Thyroid gland (tissue), 4 donors: ENCODE measurements around the gene KIRREL3. TPM values are rescaled to one million over a fixed set of nuclear protein-coding genes. Genes with fewer than 3 reads are reported as not detected.

ENCODE experiments used
- DNase-seq, 2 donors: peaks; one replicate each; pipeline ENCODE4 v3.0.0-alpha.2; 2019
- H3K27ac ChIP-seq, 3 donors: fragments of 200-600 bp; sonication (generic); 1 replicate in 2 of 3; 2 replicates in 1 of 3; pipeline ENCODE4 v1.5.1; 2016 to 2019; ENCODE audit warnings: mild to moderate bottlenecking in 1 of 3, moderate library complexity in 1 of 3
- H3K27me3 ChIP-seq: fragments of 200-600 bp; sonication (generic); one replicate; pipeline ENCODE4 v1.5.1; 2019
- H3K36me3 ChIP-seq, 2 donors: fragments of 200-600 bp; sonication (generic); one replicate each; pipeline ENCODE4 v1.5.1; 2016 to 2019
- H3K4me1 ChIP-seq, 2 donors: fragments of 200-600 bp; sonication (generic); one replicate each; pipeline ENCODE4 v1.5.1; 2017 to 2019
- H3K4me3 ChIP-seq, 3 donors: fragments of 200-600 bp; sonication (generic); replicated peaks in 1 of 3; 1 replicate in 2 of 3; 2 replicates in 1 of 3; pipeline ENCODE4 v1.5.1; 2016; ENCODE audit warnings: mild to moderate bottlenecking in 1 of 3
- H3K9me3 ChIP-seq: fragments of 200-600 bp; sonication (generic); one replicate; pipeline ENCODE4 v1.5.1; 2017
- POLR2A ChIP-seq, 2 donors: fragments of 450-650 bp; IDR thresholded peaks; one replicate each; pipeline ENCODE4 v1.6.1; 2017; ENCODE audit warnings: antibody characterized with exemption in 2 of 2, mild to moderate bottlenecking in 2 of 2, moderate library complexity in 1 of 2
- WGBS, 2 donors: methylation state at CpG; one replicate each; pipeline ENCODE4 v1.1.5; 2017; 5-methylcytosine and 5-hydroxymethylcytosine counted together
- intact Hi-C: fragments of 100-400 bp; cut with DNase I; formaldehyde crosslinking; loops from one replicate; pipeline ENCODE4 v1.15.1; 2023
- total RNA-seq, 4 donors: library from RNA; depleted of rRNA; stranded (reverse); fragments of >200 nt; gene quantifications; one replicate each; pipeline ENCODE4 v1.2.3, GENCODE V29; 2016
- TF ChIP-seq, protein P1 (sequence below), 6 experiments: fragments of 200-600 bp in 3 of 6; fragments of 450-650 bp in 3 of 6; sonication (generic) in 3 of 6; IDR thresholded peaks; one replicate each; pipeline ENCODE4 v1.5.1; 2016 to 2019; ENCODE audit warnings: antibody characterized with exemption in 6 of 6, mild to moderate bottlenecking in 2 of 6, inconsistent platforms in 1 of 6, moderate library complexity in 1 of 6

Gene KIRREL3
- total RNA-seq, 4 donors from 2014 or later, result 0.78 TPM; not detected in 3

DNA sequence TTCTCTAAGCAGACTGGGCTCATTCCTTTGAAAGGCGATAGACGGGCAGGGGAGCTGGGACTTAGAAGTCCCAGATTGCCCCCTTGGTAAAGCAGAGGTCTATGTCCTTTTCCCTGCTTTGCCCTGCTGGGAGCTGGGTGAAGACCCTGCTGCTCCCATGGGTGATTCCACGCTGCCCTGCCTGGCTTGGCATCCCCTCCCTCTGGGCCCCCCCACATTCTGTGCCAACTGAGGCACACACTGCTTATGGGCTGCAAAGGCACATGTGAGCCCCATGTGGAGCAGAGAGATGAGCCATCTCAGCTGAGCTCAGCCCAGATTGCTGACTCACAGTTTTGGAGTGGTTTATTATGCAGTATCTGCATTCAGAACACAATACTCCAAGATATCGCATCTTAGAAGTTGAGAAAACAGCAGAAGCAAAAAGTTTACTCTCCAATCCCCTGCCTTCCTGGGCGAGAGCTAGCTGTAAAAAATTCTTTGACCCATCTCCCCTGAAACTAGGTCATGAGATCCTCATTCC is 517.9 kb downstream of the KIRREL3 start:
- TF ChIP-seq POLR2A (IDR thresholded peaks at IDR 0.05), result no peak
- TF ChIP-seq, protein P1, sequence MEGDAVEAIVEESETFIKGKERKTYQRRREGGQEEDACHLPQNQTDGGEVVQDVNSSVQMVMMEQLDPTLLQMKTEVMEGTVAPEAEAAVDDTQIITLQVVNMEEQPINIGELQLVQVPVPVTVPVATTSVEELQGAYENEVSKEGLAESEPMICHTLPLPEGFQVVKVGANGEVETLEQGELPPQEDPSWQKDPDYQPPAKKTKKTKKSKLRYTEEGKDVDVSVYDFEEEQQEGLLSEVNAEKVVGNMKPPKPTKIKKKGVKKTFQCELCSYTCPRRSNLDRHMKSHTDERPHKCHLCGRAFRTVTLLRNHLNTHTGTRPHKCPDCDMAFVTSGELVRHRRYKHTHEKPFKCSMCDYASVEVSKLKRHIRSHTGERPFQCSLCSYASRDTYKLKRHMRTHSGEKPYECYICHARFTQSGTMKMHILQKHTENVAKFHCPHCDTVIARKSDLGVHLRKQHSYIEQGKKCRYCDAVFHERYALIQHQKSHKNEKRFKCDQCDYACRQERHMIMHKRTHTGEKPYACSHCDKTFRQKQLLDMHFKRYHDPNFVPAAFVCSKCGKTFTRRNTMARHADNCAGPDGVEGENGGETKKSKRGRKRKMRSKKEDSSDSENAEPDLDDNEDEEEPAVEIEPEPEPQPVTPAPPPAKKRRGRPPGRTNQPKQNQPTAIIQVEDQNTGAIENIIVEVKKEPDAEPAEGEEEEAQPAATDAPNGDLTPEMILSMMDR (IDR thresholded peaks at IDR 0.05), result no peak
- no peak for DNase-seq
- 92 to 93% methylated on average over 4 of the region's 5 CpGs for WGBS, 2 donors

DNA sequence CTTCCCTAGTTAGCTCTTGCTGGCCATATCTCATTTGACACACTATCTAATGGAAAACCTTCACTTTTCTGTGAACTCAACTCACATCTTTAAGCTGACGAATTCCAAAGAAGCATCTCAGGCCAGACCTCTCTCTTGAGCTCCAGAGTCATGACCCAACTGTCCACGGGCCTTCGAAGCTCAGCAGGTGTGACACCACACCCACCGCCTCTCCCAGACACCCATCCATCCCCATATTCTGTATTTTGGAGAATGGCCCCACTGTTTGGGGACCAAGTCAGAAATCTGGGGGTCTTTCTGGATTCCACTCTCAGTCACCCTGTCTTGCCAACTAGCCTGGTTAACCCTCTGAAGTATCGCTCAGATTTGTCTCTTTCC is 519.3 kb downstream of the KIRREL3 start:
- no peaks in the 10 kb centered on the region for H3K27me3 ChIP-seq
- no peak overlapping the region for H3K4me3 ChIP-seq
- H3K4me1 ChIP-seq, result peaks cover 0 to 10% of the 10 kb centered on the region in 2 donors
- H3K9me3 ChIP-seq, result no peaks in the 10 kb centered on the region
- intact Hi-C loops, result loop anchor here (5.0 kb wide), 1 partner anchor 39 kb away; no protein-coding TSS in a partner anchor
- H3K36me3 ChIP-seq, result no peaks in the 10 kb centered on the region
- no peak overlapping the region for H3K27ac ChIP-seq
- 80 to 81% methylated on average over 5 of the region's 5 CpGs for WGBS, 2 donors
- TF ChIP-seq POLR2A (IDR thresholded peaks at IDR 0.05), result no peak
- TF ChIP-seq, protein P1 (IDR thresholded peaks at IDR 0.05), result no peak
- no peak for DNase-seq

More for the DNA sequence above, 517.9 kb downstream of the KIRREL3 start:
- no peaks in the 10 kb centered on the region for H3K36me3 ChIP-seq
- H3K4me3 ChIP-seq, result no peak overlapping the region
- no peaks in the 10 kb centered on the region for H3K27me3 ChIP-seq
- H3K4me1 ChIP-seq, result peaks cover 0 to 4% of the 10 kb centered on the region in 2 donors
- intact Hi-C loops, result loop anchor here (5.0 kb wide), 1 partner anchor 40 kb away; no protein-coding TSS in a partner anchor
- no peaks in the 10 kb centered on the region for H3K9me3 ChIP-seq
- no peak overlapping the region for H3K27ac ChIP-seq

DNA sequence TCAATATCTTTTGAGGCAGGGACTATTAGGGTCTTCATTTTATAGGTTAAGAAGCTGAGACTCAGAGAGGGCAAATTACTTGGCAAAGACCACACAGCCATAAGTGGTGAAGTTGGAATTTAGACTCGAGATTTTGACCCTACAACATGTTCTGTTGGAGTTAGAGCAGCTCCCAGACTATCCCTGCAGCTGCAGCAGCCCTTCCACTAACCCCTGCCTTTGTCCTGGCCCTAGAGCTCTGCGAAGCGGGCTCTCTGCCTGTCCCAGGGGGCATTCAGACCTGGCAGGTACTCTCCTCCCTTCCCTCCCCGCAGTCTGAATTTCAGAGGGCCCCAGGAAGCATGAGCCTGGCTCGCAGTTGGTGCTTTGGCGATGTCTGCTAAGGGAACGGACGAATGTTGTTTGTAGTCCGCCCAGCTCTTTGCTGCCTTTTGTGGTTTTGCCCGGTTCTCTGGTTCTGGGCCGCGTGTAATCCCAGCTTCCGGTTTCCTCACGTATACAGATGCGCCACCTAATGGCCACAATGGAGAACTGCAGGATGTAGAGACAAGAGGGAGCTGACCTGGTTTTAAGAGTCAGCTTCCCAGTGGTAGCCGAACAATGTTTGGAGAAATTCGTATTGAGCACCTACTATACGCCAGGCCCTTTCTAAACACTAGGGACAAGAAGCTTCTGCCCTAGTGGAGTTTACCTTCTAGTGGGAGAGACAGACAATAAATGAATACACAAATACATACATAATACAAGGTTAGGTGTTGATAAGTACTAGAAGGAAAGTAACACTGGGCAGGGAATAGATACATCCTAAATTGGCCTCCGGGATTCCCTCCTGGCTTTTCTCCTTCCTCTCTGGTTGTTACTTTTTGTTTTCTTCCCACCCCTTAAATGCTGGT is 519.9 kb downstream of the KIRREL3 start:
- peaks cover 0 to 10% of the 10 kb centered on the region in 2 donors for H3K4me1 ChIP-seq
- TF ChIP-seq POLR2A (IDR thresholded peaks at IDR 0.05), result no peak
- TF ChIP-seq, protein P1 (IDR thresholded peaks at IDR 0.05), result peak; percentile 84 to 96 (median 89)
- H3K27me3 ChIP-seq, result no peaks in the 10 kb centered on the region
- intact Hi-C loops, result loop anchor here (5.0 kb wide), 1 partner anchor 38 kb away; no protein-coding TSS in a partner anchor
- H3K4me3 ChIP-seq, result no peak overlapping the region
- peak; percentile 77 to 79 for DNase-seq
- peak overlapping the region in 1 of 3 donors; percentile 5 for H3K27ac ChIP-seq
- no peaks in the 10 kb centered on the region for H3K36me3 ChIP-seq
- WGBS, 2 donors, result 16 to 17% methylated on average over 19 of the region's 19 CpGs
- H3K9me3 ChIP-seq, result no peaks in the 10 kb centered on the region

DNA sequence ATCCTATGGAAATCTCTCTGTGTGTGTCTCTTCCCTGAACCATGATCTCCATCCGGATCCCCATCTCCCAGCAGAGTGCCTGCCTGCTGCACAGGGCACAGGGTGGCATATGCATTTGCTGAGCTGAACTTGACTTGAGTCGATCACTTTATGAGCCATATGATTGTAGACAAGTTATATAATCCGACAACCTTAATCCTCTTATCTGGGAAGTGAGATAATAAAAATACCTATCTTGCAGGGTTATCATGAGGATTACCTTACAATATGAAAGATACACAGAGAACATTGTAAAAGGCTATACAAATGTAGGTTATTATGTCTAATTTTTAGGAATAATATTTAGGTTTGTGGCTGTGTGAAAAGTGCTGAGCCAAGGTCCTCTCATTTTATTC is 520.6 kb downstream of the KIRREL3 start:
- TF ChIP-seq POLR2A (IDR thresholded peaks at IDR 0.05), result no peak
- TF ChIP-seq, protein P1 (IDR thresholded peaks at IDR 0.05), result no peak
- Histone ChIP-seq H3K4me1 (peaks cover 0 to 14% of the 10 kb centered on the region in 2 donors), H3K27ac (no peak overlapping the region), H3K9me3 (no peaks in the 10 kb centered on the region), H3K4me3 (no peak overlapping the region), H3K27me3 (no peaks in the 10 kb centered on the region), H3K36me3 (no peaks in the 10 kb centered on the region)
- intact Hi-C loops, result loop anchor here (5.0 kb wide), 1 partner anchor 38 kb away; no protein-coding TSS in a partner anchor
- DNase-seq, result no peak
- 97% methylated on average over 3 of the region's 3 CpGs for WGBS, 2 donors
